Subcutaneous abdominal adipose tissue (tissue), 5 donors: Measurements from ENCODE around the gene ADPRM.
"Not testable (repeated sequence)": the region's sequence is repeated elsewhere in the genome, so short reads cannot be mapped to it uniquely, and the experiment has no call there.

Experiments used
- H3K27ac ChIP-seq: one replicate; pipeline ENCODE4 v1.7.0; 2013; ENCODE audit warnings: low read depth, mild to moderate bottlenecking, inconsistent platforms, low read length, moderate library complexity
- H3K27me3 ChIP-seq, 5 donors: one replicate each; pipeline ENCODE4 v1.7.0; 2013; ENCODE audit warnings: low read length in 5 of 5, inconsistent platforms in 1 of 5; ENCODE audit not compliant: control insufficient read depth in 5 of 5, insufficient read depth in 4 of 5
- H3K36me3 ChIP-seq, 5 donors: one replicate each; pipeline ENCODE4 v1.7.0; 2013; ENCODE audit warnings: low read length in 5 of 5; ENCODE audit not compliant: control insufficient read depth in 5 of 5, insufficient read depth in 5 of 5
- H3K4me1 ChIP-seq, 5 donors: one replicate each; pipeline ENCODE4 v1.7.0; 2013; ENCODE audit warnings: low read length in 5 of 5, mild to moderate bottlenecking in 3 of 5, moderate library complexity in 1 of 5; ENCODE audit not compliant: control insufficient read depth in 5 of 5, insufficient read depth in 5 of 5
- H3K4me3 ChIP-seq, 5 donors: one replicate each; pipeline ENCODE4 v1.7.0; 2013; ENCODE audit warnings: low read length in 5 of 5, low read depth in 1 of 5
- H3K9ac ChIP-seq, 5 donors: one replicate each; pipeline ENCODE4 v1.7.0; 2013; ENCODE audit warnings: low read length in 5 of 5, mild to moderate bottlenecking in 4 of 5, moderate library complexity in 3 of 5
- H3K9me3 ChIP-seq, 5 donors: one replicate each; pipeline ENCODE4 v1.7.0; 2013; ENCODE audit warnings: low read length in 5 of 5; ENCODE audit not compliant: control insufficient read depth in 5 of 5
- donor health status: healthy.
- donor health status: healthy.
- donor health status: healthy.
- donor health status: healthy.
- donor health status: healthy.

Gene ADPRM

GRCh38 chr17:10726196-10726595 lies 28.8 kb downstream of the ADPRM start:
- peaks cover 0 to 17% (median 9%) of the 10 kb centered on the region in 5 donors for H3K4me1 ChIP-seq
- no peaks in the 10 kb centered on the region for H3K27me3 ChIP-seq
- H3K36me3 ChIP-seq: peaks cover 25 to 50% (median 37%) of the 10 kb centered on the region in 5 donors
- H3K9ac ChIP-seq: no peak overlapping the region
- H3K27ac ChIP-seq: no peak overlapping the region
- no peaks in the 10 kb centered on the region for H3K9me3 ChIP-seq
- no peak overlapping the region for H3K4me3 ChIP-seq

GRCh38 chr17:10727192-10727591 lies 29.8 kb downstream of the ADPRM start:
- Histone ChIP-seq H3K36me3 (peaks cover 25 to 48% (median 37%) of the 10 kb centered on the region in 5 donors), H3K27me3 (no peaks in the 10 kb centered on the region), H3K27ac (no peak overlapping the region)

GRCh38 chr17:10728331-10728892 lies 31.0 kb downstream of the ADPRM start:
- Histone ChIP-seq H3K27ac (peak overlapping the region; percentile 92), H3K9ac (peak overlapping the region in 1 of 5 donors; percentile 89), H3K9me3 (no peaks in the 10 kb centered on the region), H3K4me3 (no peak overlapping the region), H3K27me3 (no peaks in the 10 kb centered on the region), H3K4me1 (peaks cover 0 to 20% (median 11%) of the 10 kb centered on the region in 5 donors), H3K36me3 (peaks cover 22 to 36% (median 30%) of the 10 kb centered on the region in 5 donors)

More at GRCh38 chr17:10727192-10727591, 29.8 kb downstream of the ADPRM start:
- Histone ChIP-seq H3K4me3 (no peak overlapping the region), H3K9ac (no peak overlapping the region), H3K9me3 (no peaks in the 10 kb centered on the region), H3K4me1 (peaks cover 0 to 20% (median 11%) of the 10 kb centered on the region in 5 donors)

- no peaks in the 10 kb centered on the region for H3K9me3 ChIP-seq
- H3K36me3 ChIP-seq: peaks cover 16 to 30% (median 22%) of the 10 kb centered on the region in 5 donors
- H3K27ac ChIP-seq: peak within 1 kb of the TSS; percentile 92
- peak within 1 kb of the TSS; percentile 75 to 81 (median 76) for H3K4me3 ChIP-seq
- H3K4me1 ChIP-seq: peaks cover 0 to 20% (median 11%) of the 10 kb centered on the region in 5 donors
- no peaks in the 10 kb centered on the region for H3K27me3 ChIP-seq
- peak within 1 kb of the TSS; percentile 57 to 89 (median 84) for H3K9ac ChIP-seq
Observed at GRCh38 chr17:10729334-10730193, 32.2 kb downstream of the ADPRM start, which contains the start of gene TMEM220. TSS of gene TMEM220 (minus strand) at chr17:10730023. CDS start at chr17:10729851, 172 bp downstream.

- H3K27me3 ChIP-seq, H3K9me3 ChIP-seq: not testable (repeated sequence)
- Histone ChIP-seq H3K27ac (peak overlapping the region; percentile 92), H3K9ac (peak overlapping the region in 4 of 5 donors; percentile 75 to 89 (median 86)), H3K4me3 (peak overlapping the region; percentile 66 to 81 (median 76)), H3K4me1 (peaks cover 0 to 20% (median 11%) of the 10 kb centered on the region in 5 donors), H3K36me3 (peaks cover 9 to 23% (median 15%) of the 10 kb centered on the region in 5 donors)
Observed at GRCh38 chr17:10730247-10730646, 32.9 kb downstream of the ADPRM start.

GRCh38 chr17:10731408-10731879 lies 34.0 kb downstream of the ADPRM start:
- Histone ChIP-seq H3K4me3 (peak overlapping the region in 2 of 5 donors; percentile 49 to 79), H3K9ac (no peak overlapping the region), H3K27me3 (no peaks in the 10 kb centered on the region), H3K4me1 (peaks cover 0 to 20% (median 11%) of the 10 kb centered on the region in 5 donors), H3K27ac (peak overlapping the region; percentile 92), H3K36me3 (peaks cover 0 to 11% (median 5%) of the 10 kb centered on the region in 5 donors), H3K9me3 (no peaks in the 10 kb centered on the region)

- not testable (repeated sequence) for H3K9ac ChIP-seq, H3K27me3 ChIP-seq, H3K36me3 ChIP-seq, H3K9me3 ChIP-seq, H3K4me3 ChIP-seq, H3K27ac ChIP-seq
- H3K4me1 ChIP-seq: peaks cover 0 to 20% (median 12%) of the 10 kb centered on the region in 5 donors
Observed at GRCh38 chr17:10732121-10732520, 34.7 kb downstream of the ADPRM start.

GRCh38 chr17:10733666-10734065 lies 36.3 kb downstream of the ADPRM start:
- Histone ChIP-seq H3K27me3 (no peaks in the 10 kb centered on the region), H3K27ac (no peak overlapping the region), H3K4me1 (peaks cover 0 to 27% (median 22%) of the 10 kb centered on the region in 5 donors), H3K36me3 (no peaks in the 10 kb centered on the region), H3K9me3 (no peaks in the 10 kb centered on the region), H3K9ac (no peak overlapping the region), H3K4me3 (no peak overlapping the region)

- Histone ChIP-seq H3K9ac (no peak overlapping the region), H3K36me3 (no peaks in the 10 kb centered on the region), H3K4me1 (peaks cover 0 to 19% (median 16%) of the 10 kb centered on the region in 5 donors), H3K27ac (no peak overlapping the region), H3K9me3 (no peaks in the 10 kb centered on the region), H3K4me3 (no peak overlapping the region), H3K27me3 (no peaks in the 10 kb centered on the region)
Observed at GRCh38 chr17:10735251-10735650, 37.9 kb downstream of the ADPRM start.

- Histone ChIP-seq H3K36me3 (no peaks in the 10 kb centered on the region), H3K27me3 (no peaks in the 10 kb centered on the region), H3K4me3 (no peak overlapping the region), H3K9ac (no peak overlapping the region), H3K4me1 (peaks cover 0 to 18% (median 12%) of the 10 kb centered on the region in 5 donors), H3K9me3 (no peaks in the 10 kb centered on the region), H3K27ac (no peak overlapping the region)
Observed at GRCh38 chr17:10735821-10736220, 38.4 kb downstream of the ADPRM start.
